ENCODE data around the gene KREMEN2. TPM values are rescaled to one million over a fixed set of nuclear protein-coding genes. Genes with fewer than 3 reads are reported as not detected.

KREMEN2 gene
- total and polyA plus RNA-seq, 4 donors = not detected

- Histone ChIP-seq H3K27me3 (ENCODE audit: control insufficient read depth in 4 of 4, insufficient read depth in 4 of 4, low read length in 3 of 4) (peaks cover 0 to 2% (median 0%) of the 10 kb centered on the region in 4 donors), H3K4me3 (ENCODE audit: low read depth in 1 of 3, low read length in 3 of 3) (peak within 1 kb of the TSS; percentile 66 to 79 (median 77)), H3K36me3 (ENCODE audit: control insufficient read depth in 4 of 4, insufficient read depth in 3 of 4, low read depth in 1 of 4, low read length in 3 of 4) (no peaks in the 10 kb centered on the region), H3K4me1 (ENCODE audit: control insufficient read depth in 4 of 4, insufficient read depth in 4 of 4, low read length in 3 of 4) (peaks cover 8 to 33% (median 18%) of the 10 kb centered on the region in 4 donors), H3K9me3 (ENCODE audit: control insufficient read depth in 4 of 4, low read length in 3 of 4) (no peaks in the 10 kb centered on the region), H3K27ac (ENCODE audit: low read depth in 1 of 2, low read length in 2 of 2) (peak within 1 kb of the TSS; percentile 49 to 65), H3K9ac (ENCODE audit: low read depth in 1 of 2, low read length in 2 of 2) (peak within 1 kb of the TSS; percentile 77)
- WGBS = 6% methylated on average over 91 of the region's 91 CpGs
- no peak for TF ChIP-seq GABPA (IDR thresholded peaks at IDR 0.05 in 1 of 2, conservative IDR thresholded peaks at IDR 0.05 in 1 of 2)
- no peak for TF ChIP-seq SP1 (IDR thresholded peaks at IDR 0.05)
- no peak for TF ChIP-seq HNF4G (IDR thresholded peaks at IDR 0.05)
- no peak for TF ChIP-seq RXRA (IDR thresholded peaks at IDR 0.05)
- peak in 1 of 2 donors; percentile 84 for TF ChIP-seq EGR1 (IDR thresholded peaks at IDR 0.05; ENCODE audit: low read depth in 2 of 2)
- no peak for TF ChIP-seq FOXA1 (IDR thresholded peaks at IDR 0.05)
- DNase-seq (ENCODE audit: low spot score) = peak; percentile 95
Measured at GRCh38 chr16:2980227-2981176, 16.4 kb downstream of the KREMEN2 start, which contains the start of gene PKMYT1. Gene PKMYT1 (minus strand): TSS chr16:2980446. CDS start chr16:2979657, 789 bp downstream.

- Histone ChIP-seq H3K36me3 (ENCODE audit: control insufficient read depth in 4 of 4, insufficient read depth in 3 of 4, low read depth in 1 of 4, low read length in 3 of 4) (no peaks in the 10 kb centered on the region), H3K4me3 (ENCODE audit: low read depth in 1 of 3, low read length in 3 of 3) (no peak overlapping the region), H3K9me3 (ENCODE audit: control insufficient read depth in 4 of 4, low read length in 3 of 4) (no peaks in the 10 kb centered on the region), H3K27ac (ENCODE audit: low read depth in 1 of 2, low read length in 2 of 2) (no peak overlapping the region), H3K9ac (ENCODE audit: low read depth in 1 of 2, low read length in 2 of 2) (no peak overlapping the region), H3K4me1 (ENCODE audit: control insufficient read depth in 4 of 4, insufficient read depth in 4 of 4, low read length in 3 of 4) (peaks cover 8 to 41% (median 23%) of the 10 kb centered on the region in 4 donors), H3K27me3 (ENCODE audit: control insufficient read depth in 4 of 4, insufficient read depth in 4 of 4, low read length in 3 of 4) (peaks cover 0 to 2% (median 0%) of the 10 kb centered on the region in 4 donors)
- 62% methylated on average over 33 of the region's 33 CpGs for WGBS
- no peak for DNase-seq (ENCODE audit: low spot score)
- TF ChIP-seq ZBTB33 (IDR thresholded peaks at IDR 0.05) = no peak
Measured at GRCh38 chr16:2981177-2981898, 17.3 kb downstream of the KREMEN2 start.

- H3K9ac ChIP-seq (ENCODE audit: low read depth in 1 of 2, low read length in 2 of 2) = no peak overlapping the region
- H3K4me3 ChIP-seq (ENCODE audit: low read depth in 1 of 3, low read length in 3 of 3) = no peak overlapping the region
- H3K36me3 ChIP-seq (ENCODE audit: control insufficient read depth in 4 of 4, insufficient read depth in 3 of 4, low read depth in 1 of 4, low read length in 3 of 4) = no peaks in the 10 kb centered on the region
- TF ChIP-seq GABPA (IDR thresholded peaks at IDR 0.05 in 1 of 2, conservative IDR thresholded peaks at IDR 0.05 in 1 of 2) (no peak), MAX (IDR thresholded peaks at IDR 0.05) (no peak), HNF4G (IDR thresholded peaks at IDR 0.05) (no peak), FOXA1 (IDR thresholded peaks at IDR 0.05) (no peak), ATF3 (IDR thresholded peaks at IDR 0.05) (no peak), RAD21 (IDR thresholded peaks at IDR 0.05) (no peak), EGR1 (IDR thresholded peaks at IDR 0.05; ENCODE audit: low read depth in 2 of 2) (no peak), ZBTB33 (IDR thresholded peaks at IDR 0.05) (no peak), NR2F2 (IDR thresholded peaks at IDR 0.05) (no peak), TAF1 (conservative IDR thresholded peaks at IDR 0.05) (no peak), CTCF (IDR thresholded peaks at IDR 0.05; ENCODE audit: low read depth, low read length, missing input control) (no peak)
- DNase-seq (ENCODE audit: low spot score) = no peak
- H3K27me3 ChIP-seq (ENCODE audit: control insufficient read depth in 4 of 4, insufficient read depth in 4 of 4, low read length in 3 of 4) = peaks cover 0 to 2% (median 0%) of the 10 kb centered on the region in 4 donors
- 79% methylated on average over 4 of the region's 4 CpGs for WGBS
- H3K9me3 ChIP-seq (ENCODE audit: control insufficient read depth in 4 of 4, low read length in 3 of 4) = no peaks in the 10 kb centered on the region
- no peak overlapping the region for H3K27ac ChIP-seq (ENCODE audit: low read depth in 1 of 2, low read length in 2 of 2)
- H3K4me1 ChIP-seq (ENCODE audit: control insufficient read depth in 4 of 4, insufficient read depth in 4 of 4, low read length in 3 of 4) = peaks cover 7 to 42% (median 23%) of the 10 kb centered on the region in 4 donors
Measured at GRCh38 chr16:2981899-2982250, 17.8 kb downstream of the KREMEN2 start.
